K562 treated with DMSO at 1 percent for 24 hours (cell line): ENCODE data around the gene ROPN1. TPM values are rescaled to one million over a fixed set of nuclear protein-coding genes. Genes with fewer than 3 reads are reported as not detected.

Experiments
- total RNA-seq: library from RNA; unstranded; fragments of 300-600 nt; gene quantifications from 2 replicates; pipeline ENCODE4 v1.2.3, GENCODE V29; 2022; ENCODE audit warnings: low read depth; ENCODE audit not compliant: insufficient read depth

ROPN1 gene
- total RNA-seq: not detected in 2 replicates

DNA sequence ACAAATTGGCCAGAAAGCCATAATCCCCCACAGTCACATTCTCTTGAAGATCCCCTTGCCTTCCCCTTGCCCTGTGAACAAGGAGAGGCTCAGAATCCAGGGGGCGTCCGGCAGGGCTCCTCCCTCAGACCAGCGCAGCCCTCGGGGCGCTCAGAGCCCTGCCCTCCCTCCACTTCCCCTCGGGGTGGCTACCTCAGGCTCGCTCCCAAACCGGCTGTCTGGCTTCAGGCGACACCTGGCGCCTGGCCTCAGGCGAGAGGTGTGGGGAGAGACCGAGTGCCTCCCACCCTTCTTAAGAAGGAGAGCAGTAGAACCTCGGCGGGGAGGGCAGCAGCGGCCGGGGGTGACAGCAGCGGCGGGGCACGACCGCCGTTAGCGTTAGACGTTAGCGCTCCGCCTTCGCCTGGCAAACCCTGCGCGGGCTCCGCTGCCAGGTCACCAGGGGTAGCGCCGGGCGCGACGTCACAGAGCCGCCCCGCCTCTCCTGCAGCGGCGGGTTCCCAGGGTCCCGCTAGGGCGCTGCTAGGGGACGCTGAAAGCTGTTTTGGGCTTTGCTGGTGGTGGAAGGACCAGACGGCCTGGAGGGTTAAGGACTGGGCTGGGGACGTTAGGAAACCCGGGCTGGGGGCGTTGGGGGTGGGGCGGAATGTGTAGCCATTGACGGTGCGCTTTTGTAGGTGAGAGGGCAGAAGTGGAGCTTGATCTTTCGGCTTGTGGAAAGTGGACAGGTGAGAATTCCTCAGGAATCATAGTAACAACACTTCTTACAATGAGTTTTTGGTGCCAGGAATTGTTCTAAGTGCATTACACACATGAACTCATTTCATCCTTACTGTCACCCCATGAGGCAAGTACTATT is at the start of gene ROPN1:
ROPN1 (minus strand) TSS at position 395 of the 859 bp plus-strand sequence. CDS start 11,643 bp downstream, outside the sequence.

DNA sequence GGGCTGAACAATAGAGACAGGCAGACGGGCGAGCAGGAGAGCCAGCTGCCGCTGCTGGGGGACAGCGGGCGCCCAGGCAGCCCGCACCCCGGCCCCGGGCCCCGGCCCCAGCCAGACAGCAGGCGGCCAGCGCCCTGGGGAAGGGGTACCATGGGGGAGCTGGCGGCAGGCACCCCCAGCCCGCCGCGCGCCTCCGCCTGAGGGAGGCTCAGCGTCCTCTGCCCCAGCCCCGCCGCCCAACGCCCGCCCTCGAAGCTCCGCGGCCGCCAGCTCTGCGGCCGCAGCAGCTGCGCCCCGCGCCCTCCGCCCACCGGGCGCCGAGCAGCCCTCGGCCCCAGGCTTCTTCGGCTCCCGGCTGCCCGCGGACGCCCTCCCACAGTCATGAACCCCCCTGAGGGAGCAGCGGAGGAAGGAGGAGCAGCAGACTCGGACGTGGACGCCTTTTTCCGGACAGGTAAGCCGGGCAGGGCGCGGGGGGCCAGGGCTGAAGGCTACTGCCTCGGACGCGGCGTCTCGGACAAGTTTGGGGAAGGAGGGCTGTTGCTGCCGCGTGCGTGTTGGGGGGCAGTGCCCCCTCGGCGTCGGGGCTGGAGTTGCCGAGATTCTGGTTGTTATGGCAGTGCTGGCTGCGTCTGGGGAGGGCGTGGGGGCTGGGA is 41.6 kb upstream of the ROPN1 start, which contains the start of gene KALRN:
KALRN (plus strand) TSS at position 10 of the 656 bp plus-strand sequence.

DNA sequence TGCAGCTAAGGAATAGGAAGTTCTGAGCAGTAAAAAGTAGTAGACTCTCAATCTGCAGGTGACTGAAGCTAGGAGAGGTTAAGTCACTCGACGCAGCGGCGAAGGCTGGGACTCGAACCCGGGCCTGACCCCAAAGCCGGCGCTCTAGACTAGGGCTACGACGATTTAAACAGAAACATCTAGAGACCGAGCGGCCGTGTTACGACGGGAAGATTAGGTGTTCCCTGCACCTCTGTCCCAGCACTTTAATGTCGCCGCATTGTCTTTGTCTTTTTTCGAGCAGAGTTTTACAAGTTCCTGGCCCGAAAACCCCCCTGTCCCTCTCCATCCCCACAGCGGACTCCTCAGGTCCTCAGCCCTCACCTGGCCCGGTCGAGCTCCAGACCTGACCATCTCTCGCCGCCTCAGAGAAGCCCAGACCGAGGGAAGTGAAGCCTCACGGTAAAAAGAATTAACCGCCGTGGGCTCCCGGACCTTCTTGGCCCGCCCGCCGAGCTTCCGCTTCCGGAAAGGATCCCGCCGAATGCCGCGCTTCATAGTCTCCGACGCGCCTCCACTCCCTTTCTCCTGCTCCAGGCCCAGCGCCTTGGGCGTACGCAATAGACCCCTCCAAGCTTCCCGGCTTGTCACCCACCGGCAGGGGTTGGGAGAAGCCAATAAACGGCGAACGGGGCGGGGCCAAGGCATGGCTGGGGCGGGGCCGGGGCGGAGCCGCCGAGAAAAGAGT is 31.0 kb downstream of the ROPN1 start, which contains the start of gene CCDC14:
CCDC14 (minus strand) TSS at position 449 of the 727 bp plus-strand sequence; CDS start at position 393, 56 bp downstream.

Other genes starting within 250 kb of the ROPN1 start
- gene MYLK, start 107.8 kb downstream of the ROPN1 start, total RNA-seq: 0.14 TPM in 1 of 2 replicates, not detected in the other
- gene CCDC14, start 30.9 kb downstream of the ROPN1 start, total RNA-seq: 16.7 and 22.1 TPM in 2 replicates
- gene KALRN, start 41.2 kb upstream of the ROPN1 start, total RNA-seq: 6.0 and 6.3 TPM in 2 replicates